HepG2 (cell line): ENCODE results near the gene IFIT1. TPM values are rescaled to one million over a fixed set of nuclear protein-coding genes. Genes with fewer than 3 reads are reported as not detected.
A peak's percentile ranks its signal among the peaks of the same experiment; 100 is the strongest.

ENCODE experiments used
- BORCS8-MEF2B ChIP-seq: sonication (generic); formaldehyde crosslinking; IDR thresholded peaks from 2 replicates; pipeline ENCODE4 v1.8.0; 2022; ENCODE audit warnings: mild to moderate bottlenecking, missing genetic modification reagents
- BRD4 ChIP-seq: sonication (generic); formaldehyde crosslinking; IDR thresholded peaks from 2 replicates; pipeline ENCODE4 v1.4.0; 2020; ENCODE audit warnings: missing genetic modification reagents
- CENPBD1 ChIP-seq: sonication (generic); formaldehyde crosslinking; IDR thresholded peaks from 2 replicates; pipeline ENCODE4 v1.8.0; 2022; ENCODE audit warnings: missing genetic modification reagents, low read depth, mild to moderate bottlenecking, borderline replicate concordance
- CHD2 ChIP-seq: IDR thresholded peaks from 2 replicates; pipeline ENCODE4 v1.6.1; 2011; ENCODE audit warnings: low read depth, low read length, improper control_type of control experiment
- HBP1 ChIP-seq: IDR thresholded peaks from 2 replicates; pipeline ENCODE4 v1.6.1; 2016; ENCODE audit warnings: low read depth, control low read depth
- JUN ChIP-seq: sonication (generic); formaldehyde crosslinking; IDR thresholded peaks from 2 replicates; pipeline ENCODE4 v1.4.0; 2020; ENCODE audit warnings: mild to moderate bottlenecking, missing genetic modification reagents
- MAFK ChIP-seq, 2 experiments: IDR thresholded peaks in 1 of 2; conservative IDR thresholded peaks in 1 of 2; 2 replicates each; pipeline ENCODE4 v1.6.1; 2011; ENCODE audit warnings: improper control_type of control experiment in 2 of 2, low read length in 2 of 2
- NCOA2 ChIP-seq: sonication (generic); formaldehyde crosslinking; IDR thresholded peaks from 2 replicates; pipeline ENCODE4 v1.8.0; 2022; ENCODE audit warnings: inconsistent platforms
- NFKB2 ChIP-seq: sonication (generic); formaldehyde crosslinking; IDR thresholded peaks from 2 replicates; pipeline ENCODE4 v1.4.0; 2020; ENCODE audit warnings: missing genetic modification reagents, borderline replicate concordance
- PHF8 ChIP-seq: sonication (generic); formaldehyde crosslinking; IDR thresholded peaks from 2 replicates; pipeline ENCODE4 v1.5.0; 2020; ENCODE audit warnings: missing genetic modification reagents
- REPIN1 ChIP-seq: sonication (generic); formaldehyde crosslinking; IDR thresholded peaks from 2 replicates; pipeline ENCODE4 v1.8.0; 2022; ENCODE audit warnings: missing genetic modification reagents, low read depth, mild to moderate bottlenecking, borderline replicate concordance
- RNF219 ChIP-seq: sonication (generic); formaldehyde crosslinking; IDR thresholded peaks from 2 replicates; pipeline ENCODE4 v1.5.0; 2020; ENCODE audit warnings: mild to moderate bottlenecking, missing genetic modification reagents
- SIX4 ChIP-seq: sonication (generic); formaldehyde crosslinking; IDR thresholded peaks from 2 replicates; pipeline ENCODE4 v1.4.0; 2020; ENCODE audit warnings: missing genetic modification reagents
- SRSF4 ChIP-seq: fragments of 200-400 bp; formaldehyde crosslinking; IDR thresholded peaks from one replicate; pipeline ENCODE4 v1.6.1; 2018; ENCODE audit warnings: mild to moderate bottlenecking, low read depth, low read length, moderate library complexity; ENCODE audit not compliant: poor library complexity, severe bottlenecking
- TCF7 ChIP-seq: sonication (generic); IDR thresholded peaks from 2 replicates; pipeline ENCODE4 v1.6.1; 2016; ENCODE audit warnings: antibody characterized with exemption, low read depth
- TEAD2 ChIP-seq: sonication (generic); formaldehyde crosslinking; IDR thresholded peaks from 2 replicates; pipeline ENCODE4 v1.9.0; 2021; ENCODE audit warnings: missing genetic modification reagents
- ZFP91 ChIP-seq: sonication (generic); formaldehyde crosslinking; IDR thresholded peaks from 2 replicates; pipeline ENCODE4 v1.9.0; 2022; ENCODE audit warnings: missing genetic modification reagents, mild to moderate bottlenecking, borderline replicate concordance
- ZNF101 ChIP-seq: sonication (generic); formaldehyde crosslinking; IDR thresholded peaks from 2 replicates; pipeline ENCODE4 v1.4.0; 2020; ENCODE audit warnings: mild to moderate bottlenecking, low read depth, missing genetic modification reagents, borderline replicate concordance
- ZNF224 ChIP-seq: sonication (generic); formaldehyde crosslinking; IDR thresholded peaks from 2 replicates; pipeline ENCODE4 v1.5.0; 2020; ENCODE audit warnings: mild to moderate bottlenecking, missing genetic modification reagents
- ZNF383 ChIP-seq: sonication (generic); formaldehyde crosslinking; IDR thresholded peaks from 2 replicates; pipeline ENCODE4 v1.4.0; 2020; ENCODE audit warnings: missing genetic modification reagents, mild to moderate bottlenecking, borderline replicate concordance
- ZNF570 ChIP-seq: sonication (generic); formaldehyde crosslinking; IDR thresholded peaks from 2 replicates; pipeline ENCODE4 v1.4.0; 2020; ENCODE audit warnings: mild to moderate bottlenecking, missing genetic modification reagents, borderline replicate concordance
- ZNF577 ChIP-seq: sonication (generic); formaldehyde crosslinking; IDR thresholded peaks from 2 replicates; pipeline ENCODE4 v1.4.0; 2020; ENCODE audit warnings: mild to moderate bottlenecking, low read depth, missing genetic modification reagents, borderline replicate concordance
- ZNF598 ChIP-seq: sonication (generic); formaldehyde crosslinking; IDR thresholded peaks from 2 replicates; pipeline ENCODE4 v1.5.1; 2020; ENCODE audit warnings: mild to moderate bottlenecking, missing genetic modification reagents, borderline replicate concordance
- ZNF614 ChIP-seq: IDR thresholded peaks from 2 replicates; pipeline ENCODE4 v1.6.1; 2018; ENCODE audit warnings: missing biosample characterization, missing genetic modification reagents, inconsistent platforms, borderline replicate concordance
- polyA plus RNA-seq, 8 experiments: library from polyadenylated mRNA; depleted of rRNA in 3 of 8; stranded (reverse) in 7 of 8; unstranded in 1 of 8; fragments of >200 nt; fragmentation: Illumina TruSeq in 4 of 8; extraction: Trizol in 4 of 8; gene quantifications; 2 replicates each; pipeline versions ENCODE4 v1.2.1 to v1.2.3, GENCODE V29; 2011 to 2016; ENCODE audit warnings: low read depth in 4 of 8, missing spikeins in 1 of 8, mixed read lengths in 1 of 8; ENCODE audit not compliant: insufficient read depth in 1 of 8
- total RNA-seq, 5 experiments: library from RNA; depleted of rRNA; stranded (reverse); fragments of >200 nt; fragmentation: Illumina TruSeq; extraction: Trizol; gene quantifications; 2 replicates each; pipeline ENCODE4 v1.2.3, GENCODE V29; 2016; ENCODE audit warnings: low read depth in 1 of 5

IFIT1 gene
- total and polyA plus RNA-seq, 2 of the 13 experiments (the other 11 are each of a cell fraction or from before 2014, with no cell fraction given), result 1.5 to 5.5 TPM

- TF ChIP-seq JUN (CRISPR knock-in tag), result no peak
- TF ChIP-seq ZNF577, result no peak
- 0 out of 2 replicates have a peak, but pooled peaks have one; percentile 37 for TF ChIP-seq SIX4 (CRISPR knock-in tag)
- TF ChIP-seq ZNF224 (CRISPR knock-in tag), result no peak
- TF ChIP-seq PHF8 (CRISPR knock-in tag), result peak; percentile 26; the same call in 1 of the 2 replicates
- TF ChIP-seq TCF7, result peak; percentile 31; the same call in 1 of the 2 replicates
- TF ChIP-seq TEAD2 (CRISPR knock-in tag), result no peak
- TF ChIP-seq BORCS8-MEF2B (CRISPR knock-in tag), result no peak
- no peak for TF ChIP-seq ZNF101
- no peak for TF ChIP-seq ZNF383 (CRISPR knock-in tag)
- 0 out of 2 replicates have a peak, but pooled peaks have one; percentile 57 for TF ChIP-seq REPIN1 (CRISPR knock-in tag)
- no peak for TF ChIP-seq CENPBD1 (CRISPR knock-in tag)
- no peak for TF ChIP-seq ZNF570 (CRISPR knock-in tag)
- TF ChIP-seq SRSF4, result no peak
- TF ChIP-seq BRD4, result no peak
- TF ChIP-seq ZNF614, result peak; percentile 77
- TF ChIP-seq HBP1 (CRISPR knock-in tag), result peak; percentile 64; the same call in 1 of the 2 replicates
- no peak; the same call in 1 of the 2 replicates for TF ChIP-seq ZFP91 (CRISPR knock-in tag)
- no peak for TF ChIP-seq RNF219
- TF ChIP-seq ZNF598 (CRISPR knock-in tag), result no peak
- peak; percentile 86 for TF ChIP-seq NCOA2 (CRISPR knock-in tag)
- no peak for TF ChIP-seq CHD2
- no peak for TF ChIP-seq MAFK (conservative IDR thresholded peaks at IDR 0.05 in 1 of 2, IDR thresholded peaks at IDR 0.05 in 1 of 2; ENCODE audit: low read length in 2 of 2)
- no peak for TF ChIP-seq NFKB2 (CRISPR knock-in tag)
Measured at GRCh38 chr10:89373916-89374711, 18.3 kb upstream of the IFIT1 start (continued).
